B cell (primary cell): ENCODE measurements around the gene PPP1R7. TPM values are rescaled to one million over a fixed set of nuclear protein-coding genes. Genes with fewer than 3 reads are reported as not detected.

Source experiments
- ATAC-seq: fragments of 200-7000 bp; cut with Tn5 transposase; one replicate; pipeline ENCODE4 v1.10.0; 2021; ENCODE audit warnings: low read depth, mild to moderate bottlenecking, moderate number of reproducible peaks, moderate library complexity
- CTCF ChIA-PET: fragments of 350-600 bp; sonication (Branson Sonifier 250); formaldehyde crosslinking; loops from one replicate; lab custom pipeline; 2021; ENCODE audit warnings: antibody characterized with exemption, inconsistent platforms; lab: Charles Lee
- POLR2A ChIA-PET: fragments of 350-600 bp; sonication (Branson Sonifier 250); formaldehyde crosslinking; loops from one replicate; lab custom pipeline; 2021; ENCODE audit warnings: antibody characterized with exemption; lab: Charles Lee
- DNase-seq: peaks from one replicate; pipeline ENCODE4 v3.0.0; 2013
- H2AFZ ChIP-seq: 2 replicates; pipeline ENCODE4 v1.6.1; 2012; ENCODE audit warnings: mild to moderate bottlenecking, low read depth, low read length; ENCODE audit not compliant: insufficient read depth, poor library complexity, severe bottlenecking
- H3K27ac ChIP-seq, 2 donors: 1 replicate in 1 of 2; 2 replicates in 1 of 2; pipeline ENCODE4 v1.5.1; 2012 to 2013; ENCODE audit warnings: low read length in 2 of 2, mild to moderate bottlenecking in 2 of 2, moderate library complexity in 1 of 2
- H3K27me3 ChIP-seq, 4 experiments: fragments of 200-600 bp in 1 of 4; sonication (generic) in 1 of 4; replicated peaks in 1 of 4; 1 replicate in 2 of 4; 2 replicates in 2 of 4; pipeline versions ENCODE4 v1.6.1 to v1.7.0; 2013 to 2016; ENCODE audit warnings: low read length in 3 of 4, mild to moderate bottlenecking in 2 of 4, mixed read lengths in 1 of 4, moderate library complexity in 1 of 4; ENCODE audit not compliant: insufficient read depth in 4 of 4, control insufficient read depth in 3 of 4; ENCODE audit errors: control extremely low read depth in 1 of 4
- H3K36me3 ChIP-seq, 2 experiments: replicated peaks in 1 of 2; 1 replicate in 1 of 2; 2 replicates in 1 of 2; pipeline versions ENCODE4 v1.6.1 to v1.7.1; 2013; ENCODE audit warnings: low read length in 1 of 2; ENCODE audit not compliant: insufficient read depth in 2 of 2, control insufficient read depth in 1 of 2; ENCODE audit errors: control extremely low read depth in 1 of 2, extremely low read depth in 1 of 2
- H3K4me1 ChIP-seq, 2 donors: fragments of 200-600 bp in 1 of 2; sonication (generic) in 1 of 2; 1 replicate in 1 of 2; 2 replicates in 1 of 2; pipeline versions ENCODE4 v1.5.1 to v1.6.1; 2013 to 2017; ENCODE audit warnings: low read length in 2 of 2; ENCODE audit not compliant: control insufficient read depth in 2 of 2, insufficient read depth in 2 of 2
- H3K4me2 ChIP-seq: replicated peaks from 2 replicates; pipeline ENCODE3; 2012; ENCODE audit warnings: mild to moderate bottlenecking, low read depth, low read length; ENCODE audit not compliant: poor library complexity, severe bottlenecking
- H3K4me3 ChIP-seq, 5 experiments: fragments of 200-600 bp in 1 of 5; sonication (generic) in 1 of 5; 1 replicate in 3 of 5; 2 replicates in 2 of 5; pipeline versions ENCODE4 v1.5.1 to v1.7.0; 2011 to 2016; ENCODE audit warnings: low read length in 4 of 5, mild to moderate bottlenecking in 4 of 5, low read depth in 2 of 5, control low read depth in 1 of 5, moderate library complexity in 1 of 5; ENCODE audit not compliant: insufficient read depth in 1 of 5; ENCODE audit errors: control extremely low read depth in 1 of 5, extremely low read depth in 1 of 5
- H3K79me2 ChIP-seq: fragments of 200-600 bp; sonication (generic); one replicate; pipeline ENCODE4 v1.6.0; 2016; ENCODE audit warnings: low read length; ENCODE audit not compliant: control insufficient read depth, insufficient read depth
- H3K9ac ChIP-seq: fragments of 200-600 bp; sonication (generic); 2 replicates; pipeline ENCODE4 v1.6.1; 2017; ENCODE audit warnings: mild to moderate bottlenecking, low read length, moderate library complexity
- H3K9me3 ChIP-seq, 3 donors: one replicate each; pipeline versions ENCODE4 v1.6.1 to v1.7.1; 2013; ENCODE audit warnings: low read length in 2 of 3; ENCODE audit not compliant: control insufficient read depth in 2 of 3, insufficient read depth in 1 of 3; ENCODE audit errors: control extremely low read depth in 1 of 3
- H4K20me1 ChIP-seq: 2 replicates; pipeline ENCODE4 v1.6.0; 2012; ENCODE audit warnings: mild to moderate bottlenecking, low read length; ENCODE audit not compliant: insufficient read depth, control insufficient read depth, poor library complexity, severe bottlenecking
- H3K27ac Mint-ChIP-seq: one replicate; pipeline ENCODE4 v1.8.0; 2021; ENCODE audit warnings: mixed read lengths
- H3K27me3 Mint-ChIP-seq: one replicate; pipeline ENCODE4 v1.8.0; 2021; ENCODE audit warnings: mixed read lengths
- H3K4me1 Mint-ChIP-seq: one replicate; pipeline ENCODE4 v1.8.0; 2021; ENCODE audit warnings: mixed read lengths
- H3K4me3 Mint-ChIP-seq: one replicate; pipeline ENCODE4 v1.8.0; 2021; ENCODE audit warnings: mixed read lengths
- H3K9me3 Mint-ChIP-seq: one replicate; pipeline ENCODE4 v1.8.0; 2022; ENCODE audit warnings: mixed read lengths; ENCODE audit not compliant: insufficient read depth
- EZH2 ChIP-seq: IDR thresholded peaks from 2 replicates; pipeline ENCODE4 v1.6.1; 2012; ENCODE audit warnings: borderline replicate concordance, low read depth, mild to moderate bottlenecking, moderate library complexity, low read length; ENCODE audit not compliant: insufficient read depth, poor library complexity, severe bottlenecking
- WGBS: methylation state at CpG from one replicate; pipeline ENCODE4 v1.1.5; 2013; ENCODE audit warnings: missing lambda C conversion rate; ENCODE audit not compliant: insufficient coverage; 5-methylcytosine and 5-hydroxymethylcytosine counted together
- intact Hi-C: fragments of 100-400 bp; cut with micrococcal nuclease; formaldehyde crosslinking; loops from one replicate; pipeline ENCODE4 v1.10.0; 2022
- polyA plus RNA-seq: library from polyadenylated mRNA; depleted of rRNA; stranded (reverse); fragments of >200 nt; gene quantifications from 2 replicates; pipeline ENCODE4 v1.2.3, GENCODE V29; 2012
- total RNA-seq, 2 donors: library from RNA; stranded (reverse); fragments of 120-200 nt in 1 of 2; gene quantifications; 1 replicate in 1 of 2; 2 replicates in 1 of 2; pipeline versions ENCODE4 v1.2.3 to v1.2.4, GENCODE V29; 2013 to 2022
- TF ChIP-seq, protein P1 (sequence below): fragments of 200-600 bp; IDR thresholded peaks from one replicate; pipeline ENCODE4 v1.8.0; 2022; ENCODE audit warnings: antibody characterized with exemption, mild to moderate bottlenecking

PPP1R7 gene
- total and polyA plus RNA-seq, 2 donors (not counting 1 experiment from before 2014, with no cell fraction given): 37.7 to 50.9 TPM

DNA sequence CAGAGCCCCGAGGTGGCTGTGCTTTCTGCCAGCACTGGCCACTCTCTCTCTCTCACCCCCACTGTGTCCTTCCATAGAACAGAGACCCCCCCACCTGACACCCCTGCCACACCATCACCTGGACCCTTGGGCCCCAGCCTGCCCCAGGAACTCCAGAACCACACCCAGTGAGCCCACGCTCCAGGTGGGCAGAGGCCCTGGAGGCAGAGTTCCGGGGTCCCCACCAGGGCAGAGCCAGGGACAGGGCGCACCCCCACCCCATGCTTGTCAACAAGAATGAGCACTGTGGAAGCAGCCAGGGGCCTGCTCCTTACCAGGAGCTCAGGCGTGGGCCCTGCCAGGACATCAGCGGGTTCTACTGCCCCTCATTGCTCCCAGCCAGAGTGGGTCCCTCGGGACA lies 15.6 kb upstream of the PPP1R7 start:
- Histone ChIP-seq H3K79me2 (no peaks in the 10 kb centered on the region), H3K27me3 (no peaks in the 10 kb centered on the region), H3K4me1 (peaks cover 4 to 5% of the 10 kb centered on the region in 2 donors), H3K4me3 (no peak overlapping the region), H4K20me1 (no peaks in the 10 kb centered on the region), H3K27ac (no peak overlapping the region), H3K9ac (no peak overlapping the region), H3K36me3 (peaks cover 0 to 21% of the 10 kb centered on the region in 2 experiments), H2AFZ (no peak overlapping the region), H3K9me3 (peaks cover 0 to 5% (median 0%) of the 10 kb centered on the region in 3 donors), H3K4me2 (no peak overlapping the region)
- 90% methylated on average over 6 of the region's 7 CpGs for WGBS
- ATAC-seq: no peak
- ChIA-PET CTCF (no interaction called here), POLR2A (no interaction called here)
- no peak overlapping the region for H3K4me3 Mint-ChIP-seq
- no peaks in the 10 kb centered on the region for H3K27me3 Mint-ChIP-seq
- H3K27ac Mint-ChIP-seq: no peak overlapping the region
- peaks cover 13% of the 10 kb centered on the region for H3K4me1 Mint-ChIP-seq
- H3K9me3 Mint-ChIP-seq: no peaks in the 10 kb centered on the region
- no peak for DNase-seq
- intact Hi-C loops: no loop called here
- TF ChIP-seq EZH2: no peak
- TF ChIP-seq, protein P1, sequence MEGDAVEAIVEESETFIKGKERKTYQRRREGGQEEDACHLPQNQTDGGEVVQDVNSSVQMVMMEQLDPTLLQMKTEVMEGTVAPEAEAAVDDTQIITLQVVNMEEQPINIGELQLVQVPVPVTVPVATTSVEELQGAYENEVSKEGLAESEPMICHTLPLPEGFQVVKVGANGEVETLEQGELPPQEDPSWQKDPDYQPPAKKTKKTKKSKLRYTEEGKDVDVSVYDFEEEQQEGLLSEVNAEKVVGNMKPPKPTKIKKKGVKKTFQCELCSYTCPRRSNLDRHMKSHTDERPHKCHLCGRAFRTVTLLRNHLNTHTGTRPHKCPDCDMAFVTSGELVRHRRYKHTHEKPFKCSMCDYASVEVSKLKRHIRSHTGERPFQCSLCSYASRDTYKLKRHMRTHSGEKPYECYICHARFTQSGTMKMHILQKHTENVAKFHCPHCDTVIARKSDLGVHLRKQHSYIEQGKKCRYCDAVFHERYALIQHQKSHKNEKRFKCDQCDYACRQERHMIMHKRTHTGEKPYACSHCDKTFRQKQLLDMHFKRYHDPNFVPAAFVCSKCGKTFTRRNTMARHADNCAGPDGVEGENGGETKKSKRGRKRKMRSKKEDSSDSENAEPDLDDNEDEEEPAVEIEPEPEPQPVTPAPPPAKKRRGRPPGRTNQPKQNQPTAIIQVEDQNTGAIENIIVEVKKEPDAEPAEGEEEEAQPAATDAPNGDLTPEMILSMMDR: no peak

DNA sequence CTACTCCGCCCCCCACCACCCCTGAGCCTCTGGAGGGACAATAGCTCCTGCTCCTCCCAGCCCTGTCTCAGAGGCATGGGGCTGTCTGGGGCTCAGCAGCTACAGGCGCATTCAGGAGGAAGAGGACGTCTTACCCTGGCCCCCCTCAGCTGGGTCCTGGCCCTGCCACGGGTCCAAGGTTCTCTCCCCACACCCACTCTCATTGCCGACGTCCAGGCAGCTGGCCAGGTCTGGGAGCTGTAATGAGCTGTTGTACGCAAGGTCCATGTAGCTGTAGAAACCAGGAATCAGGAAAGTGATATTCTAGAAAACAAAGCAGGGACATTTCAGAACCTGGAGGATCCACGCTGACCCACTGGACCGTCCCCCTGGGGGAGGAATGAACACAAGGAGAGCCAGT lies 14.5 kb upstream of the PPP1R7 start:
- Mint-ChIP-seq H3K9me3 (no peaks in the 10 kb centered on the region), H3K4me3 (no peak overlapping the region), H3K4me1 (peaks cover 8% of the 10 kb centered on the region), H3K27me3 (no peaks in the 10 kb centered on the region), H3K27ac (no peak overlapping the region)
- WGBS: 98% methylated on average over 6 of the region's 9 CpGs
- Histone ChIP-seq H3K27ac (no peak overlapping the region), H2AFZ (no peak overlapping the region), H3K36me3 (peaks cover 0 to 18% of the 10 kb centered on the region in 2 experiments), H3K79me2 (no peaks in the 10 kb centered on the region), H4K20me1 (no peaks in the 10 kb centered on the region), H3K4me3 (no peak overlapping the region), H3K4me2 (no peak overlapping the region), H3K4me1 (no peaks in the 10 kb centered on the region), H3K27me3 (no peaks in the 10 kb centered on the region), H3K9ac (no peak overlapping the region), H3K9me3 (no peaks in the 10 kb centered on the region)
- TF ChIP-seq, protein P1: no peak
- TF ChIP-seq EZH2: no peak
- POLR2A ChIA-PET: no interaction called here
- no peak for DNase-seq
- CTCF ChIA-PET: interaction anchor here (1.5 kb wide), 1 partner anchor 57 kb away, joined by 3 read pairs; no protein-coding TSS in a partner anchor
- intact Hi-C loops: no loop called here
- ATAC-seq: no peak
